A673 (cell line): ENCODE results near the gene DES.

Source experiments
- EZH2 ChIP-seq: fragments of 200-600 bp; sonication (generic); IDR thresholded peaks from 2 replicates; pipeline ENCODE4 v1.6.1; 2017; ENCODE audit warnings: borderline replicate concordance, low read depth, mild to moderate bottlenecking, mixed read lengths, antibody characterized with exemption, low read length; ENCODE audit not compliant: poor library complexity, severe bottlenecking
- TF ChIP-seq, protein P1 (sequence below): fragments of 300-800, 200-600 bp; sonication (generic); conservative IDR thresholded peaks from 2 replicates; pipeline ENCODE4 v1.5.1; 2017; ENCODE audit warnings: low read depth, mild to moderate bottlenecking, antibody characterized with exemption, low read length, moderate library complexity, mixed read lengths

DNA sequence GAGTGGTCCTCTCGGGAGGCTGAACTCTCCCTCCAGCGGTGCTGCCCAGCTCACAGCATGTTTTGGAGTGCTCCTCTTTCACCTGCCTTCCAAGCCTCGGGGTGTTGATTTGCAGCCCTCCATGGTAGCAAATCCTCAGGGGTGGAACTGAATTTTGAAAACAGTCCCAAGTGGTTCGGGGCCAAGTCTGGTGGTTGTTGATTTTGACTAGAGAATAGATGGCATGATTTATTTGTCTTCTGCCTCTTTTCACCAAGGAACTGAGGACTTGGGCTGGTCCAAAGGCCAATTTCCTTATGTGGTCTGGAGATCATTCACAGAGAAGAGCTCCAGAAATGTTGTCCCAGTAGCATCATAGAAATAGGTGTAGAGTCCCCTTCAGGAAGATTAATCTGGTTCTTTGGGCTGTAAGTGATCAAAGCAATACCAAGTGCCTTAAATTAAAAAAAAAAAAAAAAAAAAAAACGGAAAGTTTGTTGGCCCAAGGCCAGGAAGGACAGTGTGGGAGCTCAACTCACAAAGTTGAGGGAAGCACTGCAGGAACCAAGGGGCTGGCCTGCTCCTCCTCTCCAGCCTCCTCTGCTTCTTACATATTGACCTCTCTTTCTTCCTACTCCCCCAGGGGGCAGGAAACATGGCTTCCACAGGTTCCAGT lies 2.5 kb upstream of the DES start:
- no peak for TF ChIP-seq EZH2
- TF ChIP-seq, protein P1, sequence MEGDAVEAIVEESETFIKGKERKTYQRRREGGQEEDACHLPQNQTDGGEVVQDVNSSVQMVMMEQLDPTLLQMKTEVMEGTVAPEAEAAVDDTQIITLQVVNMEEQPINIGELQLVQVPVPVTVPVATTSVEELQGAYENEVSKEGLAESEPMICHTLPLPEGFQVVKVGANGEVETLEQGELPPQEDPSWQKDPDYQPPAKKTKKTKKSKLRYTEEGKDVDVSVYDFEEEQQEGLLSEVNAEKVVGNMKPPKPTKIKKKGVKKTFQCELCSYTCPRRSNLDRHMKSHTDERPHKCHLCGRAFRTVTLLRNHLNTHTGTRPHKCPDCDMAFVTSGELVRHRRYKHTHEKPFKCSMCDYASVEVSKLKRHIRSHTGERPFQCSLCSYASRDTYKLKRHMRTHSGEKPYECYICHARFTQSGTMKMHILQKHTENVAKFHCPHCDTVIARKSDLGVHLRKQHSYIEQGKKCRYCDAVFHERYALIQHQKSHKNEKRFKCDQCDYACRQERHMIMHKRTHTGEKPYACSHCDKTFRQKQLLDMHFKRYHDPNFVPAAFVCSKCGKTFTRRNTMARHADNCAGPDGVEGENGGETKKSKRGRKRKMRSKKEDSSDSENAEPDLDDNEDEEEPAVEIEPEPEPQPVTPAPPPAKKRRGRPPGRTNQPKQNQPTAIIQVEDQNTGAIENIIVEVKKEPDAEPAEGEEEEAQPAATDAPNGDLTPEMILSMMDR: no peak
